Right cardiac atrium (tissue), 5 donors: ENCODE measurements around the gene YLPM1. TPM values are rescaled to one million over a fixed set of nuclear protein-coding genes. Genes with fewer than 3 reads are reported as not detected.

Experiments used
- ATAC-seq, 2 donors: fragments of 200-7000 bp; cut with Tn5 transposase; one replicate each; pipeline versions ENCODE4 v1.8.0 to v1.9.1; 2020; ENCODE audit warnings: moderate library complexity in 2 of 2, mild to moderate bottlenecking in 1 of 2
- DNase-seq, 3 donors: peaks; one replicate each; pipeline ENCODE4 v3.0.0-alpha.2; 2020
- H3K27ac ChIP-seq: one replicate; pipeline ENCODE4 v1.5.1; 2013; ENCODE audit warnings: mild to moderate bottlenecking, low read length, control low read depth, moderate library complexity
- H3K27me3 ChIP-seq: one replicate; pipeline ENCODE4 v1.6.1; 2013; ENCODE audit not compliant: control insufficient read depth, insufficient read depth
- H3K4me1 ChIP-seq: one replicate; pipeline ENCODE4 v1.6.1; 2013; ENCODE audit warnings: low read length; ENCODE audit not compliant: control insufficient read depth, insufficient read depth
- H3K4me3 ChIP-seq: one replicate; pipeline ENCODE4 v1.5.1; 2013; ENCODE audit warnings: low read length, control low read depth
- H3K9me3 ChIP-seq: one replicate; pipeline ENCODE4 v1.6.1; 2013; ENCODE audit warnings: low read length; ENCODE audit not compliant: control insufficient read depth
- WGBS: extraction: QIAGEN DNeasy Blood & Tissue Kit; methylation state at CpG from one replicate; pipeline ENCODE4 v1.1.7; 2013; 5-methylcytosine and 5-hydroxymethylcytosine counted together
- intact Hi-C, 4 donors: fragments of 100-400 bp; cut with DNase I; formaldehyde crosslinking; loops; one replicate each; pipeline versions ENCODE4 v1.11.0 to v1.14.0; 2022 to 2023
- polyA plus RNA-seq: library from polyadenylated mRNA; stranded (reverse); fragments of 200-250 nt; gene quantifications from one replicate; pipeline ENCODE4 v1.2.3, GENCODE V29; 2013
- total RNA-seq, 4 donors: library from RNA; stranded (reverse); fragmentation: NEBNext Ultra II Directional; extraction: Animal tissue kit (Norgen Biotek cat#: 25700); gene quantifications; one replicate each; pipeline ENCODE4 v1.2.1, GENCODE V29; 2021
- donor health status: healthy with polysubstance abuse.
- donor health status: DM: no; HTN: yes; CAD: no.
- donor health status: DM: no; HTN: no; CAD: no.
- donor health status: DM: no; HTN: yes; CAD: no; lungs with severe emphysema.
- donor health status: DM: yes; HTN: yes; CAD: no.

YLPM1 gene
- total and polyA plus RNA-seq, 5 donors, result 15.5 to 36.3 (median 32.6) TPM

GRCh38 chr14:74826574-74826973 is 63.5 kb downstream of the YLPM1 start:
- H3K27ac ChIP-seq, result no peak overlapping the region
- no peaks in the 10 kb centered on the region for H3K27me3 ChIP-seq
- ATAC-seq (no peak), DNase-seq (no peak)
- peaks cover 3% of the 10 kb centered on the region for H3K4me1 ChIP-seq
- H3K4me3 ChIP-seq, result no peak overlapping the region
- intact Hi-C loops, result no loop called here
- H3K9me3 ChIP-seq, result no peaks in the 10 kb centered on the region

GRCh38 chr14:74829251-74829650 is 66.1 kb downstream of the YLPM1 start:
- 78% methylated on average over 5 of the region's 5 CpGs for WGBS
- H3K27me3 ChIP-seq, result no peaks in the 10 kb centered on the region
- no peak overlapping the region for H3K4me3 ChIP-seq
- peaks cover 3% of the 10 kb centered on the region for H3K4me1 ChIP-seq
- no peaks in the 10 kb centered on the region for H3K9me3 ChIP-seq
- intact Hi-C loops, result no loop called here
- DNase-seq (no peak), ATAC-seq (no peak)
- H3K27ac ChIP-seq, result no peak overlapping the region

- no peak overlapping the region for H3K4me3 ChIP-seq
- intact Hi-C loops, result no loop called here
- H3K27ac ChIP-seq, result no peak overlapping the region
- peaks cover 3% of the 10 kb centered on the region for H3K4me1 ChIP-seq
- H3K9me3 ChIP-seq, result no peaks in the 10 kb centered on the region
- WGBS, result 98% methylated on average over 4 of the region's 4 CpGs
- no peaks in the 10 kb centered on the region for H3K27me3 ChIP-seq
- ATAC-seq (no peak), DNase-seq (no peak)
Measured at GRCh38 chr14:74832849-74833248, 69.7 kb downstream of the YLPM1 start.

- Histone ChIP-seq H3K4me3 (no peak overlapping the region), H3K27ac (no peak overlapping the region), H3K27me3 (no peaks in the 10 kb centered on the region), H3K9me3 (no peaks in the 10 kb centered on the region), H3K4me1 (no peaks in the 10 kb centered on the region)
- DNase-seq (no peak), ATAC-seq (no peak)
- intact Hi-C loops, result no loop called here
- WGBS, result 91% methylated on average over 5 of the region's 5 CpGs
Measured at GRCh38 chr14:74834692-74835392, 71.7 kb downstream of the YLPM1 start.

- Histone ChIP-seq H3K27me3 (no peaks in the 10 kb centered on the region), H3K4me3 (no peak overlapping the region), H3K27ac (no peak overlapping the region), H3K9me3 (no peaks in the 10 kb centered on the region), H3K4me1 (no peaks in the 10 kb centered on the region)
- intact Hi-C loops, result no loop called here
- ATAC-seq (no peak), DNase-seq (no peak)
- WGBS, result 80% methylated on average over 7 of the region's 7 CpGs
Measured at GRCh38 chr14:74835645-74836250, 72.6 kb downstream of the YLPM1 start.

GRCh38 chr14:74836251-74836960 is 73.3 kb downstream of the YLPM1 start:
- H3K9me3 ChIP-seq, result no peaks in the 10 kb centered on the region
- WGBS, result 66% methylated on average over 1 of the region's 1 CpG
- DNase-seq (no peak), ATAC-seq (no peak)
- intact Hi-C loops, result no loop called here
- H3K27ac ChIP-seq, result no peak overlapping the region
- no peak overlapping the region for H3K4me3 ChIP-seq
- H3K4me1 ChIP-seq, result no peaks in the 10 kb centered on the region
- H3K27me3 ChIP-seq, result no peaks in the 10 kb centered on the region

GRCh38 chr14:74838166-74838565 is 75.0 kb downstream of the YLPM1 start:
- no peak for ATAC-seq
- DNase-seq, result no peak
- intact Hi-C loops, result no loop called here
- WGBS, result 29% methylated on average over 2 of the region's 2 CpGs
- no peaks in the 10 kb centered on the region for H3K4me1 ChIP-seq
- no peak overlapping the region for H3K4me3 ChIP-seq
- no peaks in the 10 kb centered on the region for H3K9me3 ChIP-seq
- no peak overlapping the region for H3K27ac ChIP-seq
- no peaks in the 10 kb centered on the region for H3K27me3 ChIP-seq

GRCh38 chr14:74840603-74841030 is 77.5 kb downstream of the YLPM1 start:
- intact Hi-C loops, result no loop called here
- Histone ChIP-seq H3K4me3 (no peak overlapping the region), H3K27me3 (no peaks in the 10 kb centered on the region), H3K27ac (no peak overlapping the region), H3K4me1 (no peaks in the 10 kb centered on the region), H3K9me3 (no peaks in the 10 kb centered on the region)
- WGBS, result 83% methylated on average over 5 of the region's 5 CpGs
- ATAC-seq (no peak), DNase-seq (no peak)

GRCh38 chr14:74841230-74842207 is 78.4 kb downstream of the YLPM1 start:
- Histone ChIP-seq H3K4me1 (no peaks in the 10 kb centered on the region), H3K9me3 (no peaks in the 10 kb centered on the region), H3K27ac (no peak overlapping the region), H3K27me3 (no peaks in the 10 kb centered on the region), H3K4me3 (no peak overlapping the region)
- no peak for DNase-seq
- no peak for ATAC-seq
- 90% methylated on average over 4 of the region's 4 CpGs for WGBS
- intact Hi-C loops, result no loop called here

GRCh38 chr14:74843653-74844052 is 80.5 kb downstream of the YLPM1 start:
- intact Hi-C loops, result no loop called here
- no peaks in the 10 kb centered on the region for H3K9me3 ChIP-seq
- no peak for DNase-seq
- no peak overlapping the region for H3K4me3 ChIP-seq
- no peak overlapping the region for H3K27ac ChIP-seq
- ATAC-seq, result peak; percentile 67 to 87
- H3K4me1 ChIP-seq, result no peaks in the 10 kb centered on the region
- no peaks in the 10 kb centered on the region for H3K27me3 ChIP-seq
